Activated CD8-positive, alpha-beta memory T cell treated with anti-CD3 and anti-CD28 coated beads for 48 hours (primary cell): ENCODE measurements around the gene RNF123.

Source experiments
- DNase-seq, 3 experiments: peaks; one replicate each; pipeline ENCODE4 v3.0.0-alpha.2; 2020; ENCODE audit warnings: low read depth in 2 of 3, low spot score in 2 of 3

Gene RNF123

DNA sequence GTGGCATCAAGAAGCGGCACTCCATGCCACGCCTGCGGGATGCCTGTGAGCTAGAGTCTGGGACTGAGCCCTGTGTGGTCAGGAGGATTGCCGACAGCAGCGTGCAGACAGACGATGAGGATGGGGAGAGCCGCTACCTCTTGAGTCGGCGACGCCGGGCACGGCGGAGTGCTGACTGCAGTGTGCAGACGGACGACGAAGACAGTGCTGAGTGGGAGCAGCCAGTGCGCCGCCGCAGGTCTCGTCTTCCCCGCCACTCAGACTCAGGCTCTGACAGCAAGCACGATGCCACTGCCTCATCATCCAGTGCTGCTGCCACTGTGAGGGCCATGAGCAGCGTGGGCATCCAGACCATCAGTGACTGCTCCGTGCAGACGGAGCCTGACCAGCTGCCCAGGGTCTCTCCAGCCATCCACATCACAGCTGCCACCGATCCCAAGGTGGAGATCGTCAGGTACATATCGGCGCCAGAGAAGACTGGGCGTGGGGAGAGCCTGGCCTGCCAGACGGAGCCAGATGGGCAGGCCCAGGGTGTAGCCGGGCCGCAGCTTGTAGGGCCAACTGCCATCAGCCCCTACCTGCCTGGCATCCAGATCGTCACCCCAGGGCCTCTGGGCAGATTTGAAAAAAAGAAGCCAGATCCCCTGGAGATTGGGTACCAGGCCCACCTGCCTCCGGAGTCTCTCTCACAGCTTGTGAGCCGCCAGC lies 32.0 kb upstream of the RNF123 start:
- no peak for DNase-seq

DNA sequence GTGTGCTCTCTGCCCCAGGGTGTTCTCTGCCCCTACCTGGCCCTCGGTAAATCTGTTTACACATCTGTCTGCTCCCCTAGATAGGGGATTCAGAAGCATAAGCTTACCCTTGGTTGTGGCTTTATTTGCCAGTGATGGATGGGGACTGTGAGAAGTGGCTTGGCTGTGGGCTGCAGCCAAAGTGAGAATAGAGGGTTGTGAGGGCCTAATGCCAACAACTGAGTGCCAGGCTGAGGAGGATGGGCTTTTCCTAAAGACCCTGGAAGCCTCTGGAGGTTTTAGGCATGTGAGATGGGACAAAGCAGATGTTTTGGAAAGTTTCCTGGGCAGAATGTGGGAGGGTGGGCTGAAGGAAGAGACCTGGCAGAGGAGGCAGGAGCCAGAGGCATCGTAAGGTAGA lies 30.6 kb upstream of the RNF123 start:
- DNase-seq: no peak

DNA sequence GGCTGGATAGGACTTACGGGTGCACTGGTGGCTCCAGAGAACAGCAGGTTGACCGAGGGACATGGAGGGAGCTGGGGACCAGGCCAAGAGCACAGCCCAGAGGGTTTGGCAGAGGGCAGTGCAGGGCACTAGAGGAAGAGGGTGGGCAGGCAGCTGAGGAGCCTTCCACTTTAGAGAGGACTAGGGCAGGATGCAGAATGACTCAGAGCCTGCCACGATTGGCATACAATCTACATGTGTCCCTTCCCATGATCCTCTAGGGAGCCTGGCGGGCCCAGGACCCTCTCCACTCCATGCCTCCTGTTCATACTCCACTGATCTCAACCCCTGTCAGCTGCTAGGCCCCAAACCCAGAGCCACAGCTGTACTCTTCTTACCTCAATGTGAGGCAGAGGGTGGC lies 29.6 kb upstream of the RNF123 start:
- no peak for DNase-seq

DNA sequence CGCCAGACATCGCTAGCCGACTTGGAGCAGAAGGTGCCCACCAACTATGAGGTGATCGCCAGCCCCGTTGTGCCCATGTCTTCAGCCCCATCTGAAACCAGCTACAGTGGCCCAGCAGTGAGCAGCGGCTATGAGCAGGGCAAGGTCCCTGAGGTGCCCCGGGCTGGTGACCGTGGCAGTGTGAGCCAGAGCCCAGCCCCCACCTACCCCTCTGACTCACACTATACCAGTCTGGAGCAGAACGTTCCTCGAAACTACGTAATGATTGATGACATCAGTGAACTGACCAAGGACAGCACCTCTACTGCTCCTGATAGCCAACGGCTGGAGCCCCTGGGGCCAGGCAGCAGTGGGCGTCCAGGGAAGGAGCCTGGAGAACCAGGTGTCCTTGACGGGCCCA lies 28.1 kb upstream of the RNF123 start:
- no peak for DNase-seq

DNA sequence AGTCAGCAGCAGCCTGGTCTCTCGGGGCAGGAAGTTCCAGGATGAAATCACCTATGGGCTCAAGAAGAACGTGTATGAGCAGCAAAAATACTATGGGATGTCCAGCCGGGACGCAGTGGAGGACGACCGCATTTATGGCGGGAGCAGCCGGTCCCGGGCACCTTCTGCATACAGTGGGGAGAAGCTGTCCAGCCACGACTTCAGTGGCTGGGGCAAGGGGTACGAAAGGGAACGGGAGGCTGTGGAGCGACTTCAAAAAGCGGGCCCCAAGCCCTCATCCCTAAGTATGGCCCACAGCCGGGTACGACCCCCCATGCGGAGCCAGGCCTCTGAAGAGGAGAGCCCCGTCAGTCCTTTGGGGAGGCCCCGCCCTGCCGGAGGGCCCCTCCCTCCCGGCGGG lies 27.3 kb upstream of the RNF123 start:
- DNase-seq: no peak

DNA sequence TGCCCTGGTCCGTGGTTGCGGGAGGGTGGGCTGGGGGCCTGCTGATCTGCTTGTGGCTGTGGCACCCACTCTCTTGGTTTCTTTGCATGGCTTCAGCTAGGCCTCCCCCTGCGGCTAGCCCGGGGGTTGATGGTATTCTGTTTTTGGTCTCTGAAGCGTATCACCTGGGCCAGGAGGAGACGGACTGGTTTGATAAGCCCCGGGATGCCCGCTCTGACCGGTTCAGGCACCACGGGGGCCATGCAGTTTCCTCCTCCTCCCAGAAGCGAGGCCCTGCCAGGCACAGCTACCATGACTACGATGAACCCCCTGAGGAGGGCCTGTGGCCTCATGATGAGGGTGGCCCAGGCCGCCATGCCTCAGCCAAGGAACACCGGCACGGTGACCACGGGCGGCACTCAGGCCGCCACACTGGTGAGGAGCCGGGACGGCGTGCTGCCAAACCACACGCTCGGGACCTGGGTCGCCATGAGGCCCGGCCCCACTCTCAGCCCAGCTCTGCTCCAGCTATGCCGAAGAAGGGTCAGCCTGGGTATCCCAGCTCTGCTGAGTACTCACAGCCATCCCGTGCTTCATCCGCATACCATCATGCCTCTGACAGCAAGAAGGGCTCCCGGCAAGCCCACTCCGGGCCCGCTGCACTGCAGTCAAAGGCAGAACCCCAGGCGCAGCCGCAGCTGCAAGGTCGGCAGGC lies 26.5 kb upstream of the RNF123 start:
- no peak for DNase-seq

DNA sequence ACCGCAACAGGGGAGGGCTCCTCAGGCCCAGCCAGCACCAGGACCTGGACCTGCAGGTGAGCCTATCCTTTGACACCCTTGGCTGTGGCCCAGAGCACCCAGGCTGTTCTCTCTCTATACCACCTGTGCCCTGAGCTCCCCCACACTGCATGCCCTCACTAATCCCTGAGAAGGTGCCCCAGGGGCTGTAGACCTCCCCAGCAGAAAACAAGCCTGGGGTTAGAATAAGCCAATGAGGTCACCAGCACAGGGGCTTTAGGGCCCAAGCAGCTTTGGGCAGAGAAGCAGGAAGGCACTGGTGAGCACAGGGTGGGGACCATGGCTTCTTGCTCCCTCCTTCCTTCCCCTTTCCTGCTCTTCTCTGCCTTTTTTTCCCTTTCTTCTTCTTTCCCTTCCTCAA lies 25.5 kb upstream of the RNF123 start:
- DNase-seq: no peak

DNA sequence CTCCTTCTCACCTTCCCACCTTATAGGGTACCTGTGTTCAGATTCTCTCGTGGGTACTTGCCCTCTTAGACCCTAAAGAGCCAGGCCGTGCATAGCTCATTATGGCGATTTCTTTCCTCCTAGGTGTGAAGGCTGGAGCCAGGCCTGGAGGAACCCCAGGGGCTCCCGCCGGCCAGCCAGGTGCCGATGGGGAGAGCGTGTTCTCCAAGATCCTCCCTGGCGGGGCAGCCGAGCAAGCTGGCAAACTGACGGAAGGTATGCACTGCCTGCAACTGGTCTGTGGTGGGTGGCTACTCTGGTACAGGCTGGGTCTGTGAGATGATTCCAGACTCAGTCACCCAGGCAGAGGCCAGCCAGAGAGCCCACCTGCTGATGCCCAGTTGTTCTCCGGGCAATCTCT lies 25.1 kb upstream of the RNF123 start:
- DNase-seq: no peak

DNA sequence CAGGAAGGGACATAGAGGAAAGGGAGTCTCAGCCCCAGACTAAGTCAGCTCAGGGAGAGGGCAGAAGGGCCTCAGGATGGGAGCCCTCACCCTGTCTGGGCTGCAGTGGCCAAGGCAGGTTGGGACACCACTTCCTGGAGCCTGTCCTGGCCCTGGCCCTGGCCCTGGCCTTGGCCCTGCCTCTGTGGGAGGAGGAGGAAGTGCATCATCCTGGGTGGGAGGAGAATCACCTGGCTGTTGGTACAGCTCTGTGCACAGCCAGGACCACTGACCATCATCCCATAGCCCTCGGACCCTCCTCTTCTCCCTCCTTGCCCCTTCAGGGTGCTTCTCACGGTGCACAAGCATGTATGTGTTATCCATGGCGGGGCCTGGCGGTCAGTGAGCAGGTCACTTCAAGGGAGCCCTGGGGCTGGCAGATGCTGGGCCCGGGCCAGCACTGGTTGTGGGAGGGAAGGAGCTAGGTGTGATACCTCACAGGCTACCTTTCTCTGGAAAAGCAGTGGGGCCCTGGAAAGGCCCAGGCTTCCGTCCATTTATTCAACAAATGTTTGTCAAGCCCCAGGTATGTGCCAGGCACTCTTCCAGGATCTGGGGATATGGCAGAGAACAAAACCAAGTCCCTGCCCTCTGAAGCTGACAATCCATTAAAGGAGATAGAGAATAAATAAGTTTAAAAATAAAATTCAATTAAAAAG lies 23.4 kb upstream of the RNF123 start:
- no peak for DNase-seq

DNA sequence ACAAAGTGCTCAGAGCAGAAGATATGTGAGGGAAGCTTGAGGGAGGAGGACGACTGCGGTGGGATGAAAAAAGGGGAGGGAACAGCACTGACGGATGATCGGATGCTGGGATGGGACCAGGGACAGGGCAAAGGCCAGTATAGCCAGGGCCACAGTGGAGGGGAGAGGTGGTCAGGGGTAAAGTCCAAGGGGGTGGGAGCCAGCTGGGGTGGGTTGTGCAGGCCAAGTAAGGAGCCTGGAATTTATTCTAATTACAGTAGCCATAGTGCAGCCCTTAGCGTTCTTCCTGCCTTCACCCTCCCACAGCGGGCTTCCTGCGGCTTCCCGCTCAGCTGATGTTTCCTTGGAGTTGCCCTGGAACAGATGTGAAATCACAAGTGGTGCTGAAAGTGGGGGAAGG lies 22.8 kb upstream of the RNF123 start:
- DNase-seq: no peak

DNA sequence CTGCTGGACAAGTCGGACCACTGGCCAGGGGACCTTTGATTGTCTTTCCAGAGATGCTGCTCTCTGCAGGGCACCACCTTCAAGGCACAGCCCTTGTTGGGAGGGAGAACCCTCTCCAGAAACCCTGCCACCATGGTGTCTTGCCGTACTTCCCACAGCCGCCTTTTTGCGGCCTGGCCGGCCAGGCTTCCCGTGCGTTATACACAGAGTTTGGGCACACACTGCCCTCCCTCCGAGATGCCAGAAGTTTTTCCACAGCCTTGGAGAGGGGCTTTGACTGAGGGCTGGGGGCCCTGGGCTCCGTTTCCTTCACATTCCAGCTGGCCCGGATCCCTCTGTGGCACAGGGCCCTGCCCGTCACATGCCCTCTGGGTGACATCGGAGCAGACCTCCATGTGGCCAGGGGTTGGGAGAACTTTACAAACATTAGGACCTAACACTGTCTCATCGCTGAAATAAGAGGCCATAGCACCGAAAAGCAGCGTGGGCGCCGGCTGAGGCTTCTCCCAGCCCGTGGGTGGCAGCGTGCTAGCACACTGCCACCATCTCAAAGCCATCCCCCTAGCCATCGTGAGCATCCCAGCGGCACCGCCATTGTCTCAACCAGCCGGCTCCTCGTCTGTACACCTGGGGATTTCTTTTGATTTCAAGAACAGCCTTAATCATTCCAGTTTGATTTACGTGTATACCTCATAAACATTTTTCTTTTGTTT lies 21.5 kb upstream of the RNF123 start:
- DNase-seq: no peak

DNA sequence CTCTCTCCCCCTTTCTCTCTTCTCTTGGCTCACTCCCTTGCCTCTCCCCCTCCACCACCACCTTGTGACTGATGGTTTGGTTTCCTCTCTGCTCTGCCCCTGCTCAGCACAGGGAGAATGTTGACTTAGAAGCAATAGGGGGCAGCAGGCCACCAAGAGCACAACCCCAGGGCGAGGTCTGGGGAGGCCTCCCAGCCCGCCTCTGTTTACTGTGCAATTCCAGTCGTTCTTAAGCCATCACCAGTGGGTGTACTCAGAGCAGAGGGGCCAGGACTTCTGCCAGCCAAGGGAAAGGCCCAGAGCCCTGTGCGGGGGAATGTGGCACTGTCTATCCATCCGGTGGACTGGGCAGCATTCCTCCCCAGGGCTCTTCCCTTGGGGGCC lies 21.0 kb upstream of the RNF123 start:
- no peak for DNase-seq

DNA sequence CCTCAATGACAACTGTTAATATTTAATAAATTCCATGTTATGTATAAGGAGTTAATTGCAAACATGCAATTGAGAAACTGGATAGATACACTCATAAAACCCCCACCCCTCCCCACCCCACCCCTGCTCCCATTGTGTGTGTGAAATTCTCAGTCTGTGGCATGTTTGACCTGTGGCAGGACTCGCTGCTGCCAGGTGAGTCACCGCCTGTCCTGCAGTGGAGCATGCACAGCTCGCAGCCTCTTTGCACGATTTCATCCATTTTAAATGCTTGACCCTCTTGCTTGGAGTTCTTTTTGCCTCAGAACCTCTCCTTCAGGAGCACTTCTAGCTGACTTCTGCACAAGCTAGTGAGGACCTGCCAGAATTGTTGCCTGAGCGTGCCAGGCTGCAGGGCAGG lies 20.5 kb upstream of the RNF123 start:
- DNase-seq: no peak

DNA sequence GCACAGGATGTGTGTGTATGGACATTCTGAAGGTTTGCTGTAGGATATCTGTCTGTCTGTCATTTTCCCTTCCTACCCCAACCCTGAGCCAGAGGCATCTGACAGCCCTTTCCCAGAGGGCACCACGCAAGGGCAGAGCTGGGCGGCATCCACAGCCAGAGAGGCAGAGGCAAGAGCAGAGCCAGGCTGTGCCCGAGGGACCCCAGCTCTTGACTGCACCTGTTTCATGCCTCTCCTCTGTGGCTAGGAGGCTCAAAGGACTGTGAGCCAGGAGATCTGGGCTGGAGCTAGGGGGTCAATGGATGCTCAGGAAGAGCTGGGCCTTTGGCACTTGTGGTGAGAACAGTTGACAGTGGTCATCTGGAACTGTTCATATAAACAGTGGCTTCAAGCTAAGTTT lies 20.0 kb upstream of the RNF123 start:
- no peak for DNase-seq

DNA sequence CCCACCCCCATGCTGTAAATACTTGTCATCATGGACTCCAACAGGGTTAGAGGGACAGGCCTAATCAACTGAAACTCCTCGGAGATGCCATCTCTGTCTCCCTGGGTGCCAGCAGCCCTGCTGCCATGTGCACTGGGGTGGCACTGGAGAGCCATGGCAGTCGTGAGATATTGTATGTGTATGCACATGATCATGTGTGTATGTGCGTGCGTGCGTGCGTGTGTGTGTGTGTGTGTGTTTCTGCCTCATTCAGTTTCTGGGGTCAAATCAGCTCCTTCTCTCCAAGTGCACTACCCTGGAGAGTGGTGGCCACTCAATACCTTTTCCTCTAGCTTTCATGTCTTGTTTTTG lies 18.4 kb upstream of the RNF123 start:
- no peak for DNase-seq

DNA sequence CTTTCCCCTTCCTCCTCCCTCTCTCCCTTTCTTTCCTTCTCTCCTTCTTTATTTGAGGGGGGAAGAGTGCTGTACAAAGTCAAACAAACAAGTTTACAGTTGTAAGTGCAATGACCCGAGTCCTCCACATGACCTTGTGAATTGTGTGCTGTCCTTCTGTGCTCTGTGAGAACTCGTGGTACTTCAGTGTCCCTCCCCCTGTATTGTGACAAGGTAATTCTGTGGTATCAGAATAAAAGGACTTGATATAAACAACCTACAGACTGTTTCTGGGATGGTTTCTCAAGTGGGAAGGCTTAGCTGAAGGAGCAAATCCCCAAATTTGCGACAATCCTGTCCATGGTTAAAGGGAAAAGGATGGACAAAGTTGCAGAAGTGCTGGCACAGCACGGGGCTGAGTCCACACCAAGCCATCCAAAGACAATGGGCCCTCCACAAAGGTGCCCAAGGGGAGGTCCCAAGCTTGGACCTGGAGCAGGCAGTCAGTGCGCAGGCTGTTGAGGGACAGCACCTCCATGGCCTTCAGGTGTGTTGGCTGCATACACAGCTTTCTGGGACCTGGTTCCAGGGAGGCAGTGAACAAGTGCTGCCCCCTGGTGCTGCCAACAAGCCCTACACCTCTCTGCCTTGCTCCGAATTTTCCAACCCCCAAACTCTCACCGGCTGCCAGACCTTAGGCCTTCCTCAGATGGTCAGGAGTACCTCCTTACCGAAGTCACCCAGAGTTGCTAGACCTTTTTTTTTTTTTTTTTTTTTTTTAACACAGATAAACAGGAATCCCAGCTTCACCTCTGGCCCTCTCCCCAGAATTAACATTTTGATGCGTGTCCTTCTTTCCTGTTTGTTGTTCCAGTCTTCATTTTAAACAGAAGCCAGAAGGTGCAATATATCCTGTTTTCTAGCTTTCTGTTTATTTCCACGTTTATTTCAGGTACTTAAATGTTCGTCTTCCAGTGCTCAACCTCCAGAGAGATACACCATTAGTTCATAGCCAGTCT lies 17.8 kb upstream of the RNF123 start:
- DNase-seq: peak; percentile 39 to 60 (median 42)

DNA sequence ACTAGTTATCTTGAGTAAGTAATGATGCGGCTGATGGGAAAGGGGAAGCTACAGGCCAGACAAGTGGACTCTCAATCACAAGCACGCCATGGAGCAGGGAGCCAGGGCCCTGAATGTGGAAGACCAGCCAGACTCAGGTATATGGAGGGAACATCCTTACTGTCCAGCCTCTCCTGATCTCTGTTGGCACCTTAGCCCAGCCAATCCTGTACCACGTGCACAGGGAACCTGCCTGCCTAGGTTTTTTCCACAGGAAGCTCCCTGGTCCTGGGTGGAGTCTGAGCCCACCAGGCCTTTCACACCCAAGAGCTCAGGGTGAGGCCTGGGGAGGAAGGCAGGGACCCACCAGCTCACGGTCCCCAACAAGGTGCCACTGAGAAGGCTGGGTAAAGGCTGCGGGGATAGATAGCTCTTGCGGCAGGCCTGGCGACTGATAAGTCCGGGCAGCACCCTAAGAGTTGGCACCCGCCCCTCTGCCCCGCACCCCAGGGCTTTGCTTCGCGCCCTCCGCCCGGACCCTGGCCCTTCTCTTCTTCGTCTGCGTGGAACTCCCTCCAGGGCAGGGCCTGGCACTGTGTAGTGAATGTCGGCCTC lies 16.1 kb upstream of the RNF123 start:
- peak in 1 of 3 experiments; percentile 10 for DNase-seq

DNA sequence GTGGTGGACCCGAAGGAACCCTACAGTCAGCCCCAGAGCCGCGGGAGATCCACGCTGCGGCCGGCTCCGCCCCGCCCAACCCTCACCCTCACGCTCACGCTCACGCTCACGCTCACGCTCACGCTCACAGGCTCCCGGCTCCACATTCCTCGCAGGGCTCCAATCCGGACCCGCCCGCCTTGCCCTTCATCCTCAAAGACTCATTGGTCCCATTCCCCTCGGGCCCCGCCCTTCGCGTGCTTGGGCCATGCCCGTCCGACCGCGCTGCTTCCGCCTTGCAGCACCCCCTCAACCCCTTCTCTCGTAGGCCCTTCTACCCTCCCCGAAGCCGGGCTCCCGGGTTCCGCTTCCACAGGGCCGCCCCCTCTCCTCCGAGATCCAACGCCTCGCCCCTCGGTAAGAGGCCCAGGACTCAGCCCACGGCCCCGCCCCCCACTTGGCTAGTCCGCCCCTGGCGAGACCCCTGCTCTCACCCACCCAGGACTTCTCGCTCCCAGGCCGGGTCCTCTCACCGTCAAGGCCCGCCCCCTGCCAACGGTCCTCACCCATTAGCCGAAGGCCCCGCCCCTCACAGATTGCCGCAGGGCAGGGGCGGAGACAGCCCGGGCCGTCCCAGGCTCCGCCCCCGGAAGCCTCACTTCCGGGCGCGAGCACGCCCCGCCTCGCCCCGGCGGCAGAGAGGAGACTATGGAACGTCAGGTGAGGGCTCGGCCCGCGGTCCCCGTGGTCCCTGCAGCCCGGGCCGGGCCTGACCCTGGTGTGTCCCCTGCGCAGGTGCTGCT lies 15.5 kb upstream of the RNF123 start, which contains the start of gene APEH:
Gene APEH (plus strand): TSS at position 637 of the 782 bp plus-strand sequence. CDS start 51 bp downstream, at position 688.
- DNase-seq: peak; percentile 94 to 98 (median 94)

DNA sequence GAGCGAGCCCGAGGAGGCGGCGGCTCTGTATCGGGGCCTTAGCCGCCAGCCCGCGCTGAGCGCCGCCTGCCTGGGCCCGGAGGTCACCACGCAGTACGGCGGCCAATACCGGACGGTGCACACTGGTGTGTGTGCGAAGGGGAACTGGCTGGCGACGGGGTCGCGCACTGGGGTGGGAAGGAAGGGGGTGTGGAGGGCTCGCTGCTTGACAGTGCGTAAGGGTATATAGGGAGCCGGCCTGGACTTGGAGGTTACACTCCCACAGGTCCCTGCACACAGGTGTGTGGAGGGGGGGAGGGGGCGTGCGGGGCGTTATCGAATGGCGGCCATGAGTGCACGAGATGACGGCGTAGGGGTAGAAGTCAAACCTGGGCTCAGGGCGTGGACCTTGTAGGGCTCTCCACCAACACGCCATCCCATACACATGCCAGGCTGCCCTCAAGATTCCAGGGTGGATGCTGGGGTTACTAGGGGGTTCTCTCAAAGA lies 14.8 kb upstream of the RNF123 start:
- no peak for DNase-seq
